ENCODE data around the gene SEMA6D. TPM values are rescaled to one million over a fixed set of nuclear protein-coding genes. Genes with fewer than 3 reads are reported as not detected.
A peak's percentile ranks its signal among the peaks of the same experiment; 100 is the strongest.

Gene SEMA6D
- total RNA-seq, 2 donors from 2014 or later = not detected

DNA sequence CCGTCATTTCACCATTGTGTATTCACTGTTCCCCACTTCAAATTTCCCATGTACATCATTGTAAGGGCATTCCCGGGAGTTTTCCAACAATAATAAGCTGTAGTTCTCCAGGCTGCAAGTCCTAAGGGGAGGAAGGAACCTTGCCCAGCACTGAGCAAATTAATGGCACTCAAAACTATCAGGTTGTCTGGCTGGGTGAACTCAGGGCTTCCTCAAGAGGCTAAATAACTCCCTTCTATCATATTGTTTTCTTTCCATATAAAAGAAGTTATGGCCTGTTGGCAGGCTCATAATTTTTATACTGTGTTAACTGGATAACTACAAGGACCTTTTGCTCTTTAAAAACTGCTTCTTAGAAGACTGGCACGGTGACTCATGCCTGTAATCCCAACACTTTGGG is 71.4 kb downstream of the SEMA6D start:
- Mint-ChIP-seq H3K4me1 (ENCODE audit: low read depth) (no peaks in the 10 kb centered on the region), H3K27me3 (ENCODE audit: low read depth) (no peaks in the 10 kb centered on the region), H3K9me3 (peaks cover 0 to 2% of the 10 kb centered on the region in 2 donors), H3K27ac (no peak overlapping the region), H3K36me3 (ENCODE audit: insufficient read depth in 2 of 2) (no peaks in the 10 kb centered on the region), H3K4me3 (no peak overlapping the region)
- no peak for ATAC-seq (replicated peaks in 1 of 2)
- DNase-seq = no peak

- H3K4me3 Mint-ChIP-seq = no peak overlapping the region
- H3K4me1 Mint-ChIP-seq (ENCODE audit: low read depth) = no peaks in the 10 kb centered on the region
- no peak for DNase-seq
- no peak overlapping the region for H3K27ac Mint-ChIP-seq
- H3K9me3 Mint-ChIP-seq = peaks cover 0 to 2% of the 10 kb centered on the region in 2 donors
- no peak for ATAC-seq (replicated peaks in 1 of 2)
- H3K36me3 Mint-ChIP-seq (ENCODE audit: insufficient read depth in 2 of 2) = no peaks in the 10 kb centered on the region
- no peaks in the 10 kb centered on the region for H3K27me3 Mint-ChIP-seq (ENCODE audit: low read depth)
These were observed 73.9 kb downstream of the SEMA6D start for GRCh38 chr15:47791161-47791560.

GRCh38 chr15:47792231-47792630 is 74.9 kb downstream of the SEMA6D start:
- Mint-ChIP-seq H3K4me1 (ENCODE audit: low read depth) (no peaks in the 10 kb centered on the region), H3K27ac (no peak overlapping the region), H3K36me3 (ENCODE audit: insufficient read depth in 2 of 2) (no peaks in the 10 kb centered on the region), H3K4me3 (no peak overlapping the region), H3K9me3 (peaks cover 0 to 2% of the 10 kb centered on the region in 2 donors), H3K27me3 (ENCODE audit: low read depth) (no peaks in the 10 kb centered on the region)
- DNase-seq = no peak
- ATAC-seq (replicated peaks in 1 of 2) = no peak

DNA sequence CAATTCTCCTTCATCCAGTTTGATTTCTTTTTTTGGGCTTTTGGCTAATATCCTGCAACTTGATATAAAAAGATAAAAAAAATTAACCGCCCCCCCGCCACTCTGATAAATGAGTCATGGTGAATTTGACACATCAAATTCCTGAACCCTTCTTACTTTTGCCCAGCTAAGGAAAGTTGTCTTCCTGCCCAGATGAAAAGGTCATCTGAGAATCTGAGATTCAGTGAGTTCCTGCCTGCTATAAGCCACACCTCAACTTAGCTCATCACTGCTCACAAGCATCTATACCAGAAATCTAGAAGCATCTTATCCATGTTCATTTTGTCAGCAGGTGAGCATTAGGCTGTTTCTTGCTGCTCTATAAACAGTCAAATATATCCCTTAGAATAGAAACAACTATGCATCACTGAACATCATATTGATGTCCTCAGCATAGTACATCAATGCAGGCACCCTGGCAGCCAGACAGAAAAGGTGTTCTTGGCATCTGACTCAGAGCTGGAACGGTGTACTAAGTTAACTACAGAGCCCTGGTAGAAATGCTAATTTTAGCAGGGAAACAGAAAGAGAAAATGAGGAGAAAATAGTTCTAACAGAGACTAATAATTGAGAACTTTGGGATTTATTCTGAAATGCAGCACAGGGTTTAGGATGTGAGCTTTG is 77.1 kb downstream of the SEMA6D start:
- Mint-ChIP-seq H3K27me3 (ENCODE audit: low read depth) (no peaks in the 10 kb centered on the region), H3K4me3 (no peak overlapping the region), H3K36me3 (ENCODE audit: insufficient read depth in 2 of 2) (no peaks in the 10 kb centered on the region), H3K27ac (no peak overlapping the region), H3K4me1 (ENCODE audit: low read depth) (no peaks in the 10 kb centered on the region), H3K9me3 (peaks cover 0 to 2% of the 10 kb centered on the region in 2 donors)
- ATAC-seq (replicated peaks in 1 of 2) = no peak
- DNase-seq = no peak

- DNase-seq = no peak
- no peaks in the 10 kb centered on the region for H3K36me3 Mint-ChIP-seq (ENCODE audit: insufficient read depth in 2 of 2)
- no peaks in the 10 kb centered on the region for H3K27me3 Mint-ChIP-seq (ENCODE audit: low read depth)
- no peak for ATAC-seq (replicated peaks in 1 of 2)
- H3K4me3 Mint-ChIP-seq = no peak overlapping the region
- H3K4me1 Mint-ChIP-seq (ENCODE audit: low read depth) = no peaks in the 10 kb centered on the region
- H3K9me3 Mint-ChIP-seq = peaks cover 2 to 3% of the 10 kb centered on the region in 2 donors
- H3K27ac Mint-ChIP-seq = no peak overlapping the region
These were observed 78.6 kb downstream of the SEMA6D start for GRCh38 chr15:47795864-47796263.

- ATAC-seq (replicated peaks in 1 of 2) (no peak), DNase-seq (no peak)
- Mint-ChIP-seq H3K27ac (no peak overlapping the region), H3K27me3 (ENCODE audit: low read depth) (no peaks in the 10 kb centered on the region), H3K9me3 (peaks cover 3% of the 10 kb centered on the region in 2 donors), H3K36me3 (ENCODE audit: insufficient read depth in 2 of 2) (no peaks in the 10 kb centered on the region), H3K4me3 (no peak overlapping the region), H3K4me1 (ENCODE audit: low read depth) (no peaks in the 10 kb centered on the region)
These were observed 79.0 kb downstream of the SEMA6D start for GRCh38 chr15:47796339-47796738.

- no peaks in the 10 kb centered on the region for H3K4me1 Mint-ChIP-seq (ENCODE audit: low read depth)
- H3K4me3 Mint-ChIP-seq = no peak overlapping the region
- ATAC-seq (replicated peaks in 1 of 2) (no peak), DNase-seq (no peak)
- no peak overlapping the region for H3K27ac Mint-ChIP-seq
- H3K27me3 Mint-ChIP-seq (ENCODE audit: low read depth) = no peaks in the 10 kb centered on the region
- peaks cover 3% of the 10 kb centered on the region in 2 donors for H3K9me3 Mint-ChIP-seq
- no peaks in the 10 kb centered on the region for H3K36me3 Mint-ChIP-seq (ENCODE audit: insufficient read depth in 2 of 2)
These were observed 79.5 kb downstream of the SEMA6D start for GRCh38 chr15:47796830-47797229.

DNA sequence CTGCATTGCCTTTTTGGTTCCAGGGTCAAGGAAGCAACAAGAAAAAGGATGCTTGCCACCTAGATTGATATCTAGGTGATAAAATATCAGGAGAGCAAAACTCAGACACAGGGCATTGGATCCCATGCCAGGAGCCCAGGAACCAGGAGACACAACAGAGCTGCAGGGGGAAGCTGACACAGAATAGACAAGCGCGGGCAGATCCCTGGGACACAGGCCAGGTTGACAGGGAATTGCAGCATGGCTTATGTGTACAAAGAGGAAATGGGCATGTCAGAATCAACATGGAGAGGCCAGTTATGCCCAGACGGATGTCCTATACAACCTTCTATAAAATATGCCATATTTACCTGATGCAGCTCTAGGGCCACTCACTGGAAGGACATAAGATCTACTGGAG is 84.2 kb downstream of the SEMA6D start:
- Mint-ChIP-seq H3K27me3 (ENCODE audit: low read depth) (peaks cover 5% of the 10 kb centered on the region), H3K27ac (no peak overlapping the region), H3K4me3 (no peak overlapping the region), H3K4me1 (ENCODE audit: low read depth) (no peaks in the 10 kb centered on the region), H3K9me3 (peaks cover 1 to 3% of the 10 kb centered on the region in 2 donors), H3K36me3 (ENCODE audit: insufficient read depth in 2 of 2) (no peaks in the 10 kb centered on the region)
- DNase-seq (no peak), ATAC-seq (replicated peaks in 1 of 2) (no peak)

GRCh38 chr15:47802216-47802615 is 84.9 kb downstream of the SEMA6D start:
- Mint-ChIP-seq H3K9me3 (peaks cover 1 to 3% of the 10 kb centered on the region in 2 donors), H3K4me1 (ENCODE audit: low read depth) (no peaks in the 10 kb centered on the region), H3K27ac (no peak overlapping the region), H3K4me3 (no peak overlapping the region), H3K27me3 (ENCODE audit: low read depth) (peaks cover 5% of the 10 kb centered on the region), H3K36me3 (ENCODE audit: insufficient read depth in 2 of 2) (no peaks in the 10 kb centered on the region)
- DNase-seq (no peak), ATAC-seq (replicated peaks in 1 of 2) (no peak)

- peaks cover 5% of the 10 kb centered on the region for H3K27me3 Mint-ChIP-seq (ENCODE audit: low read depth)
- no peaks in the 10 kb centered on the region for H3K4me1 Mint-ChIP-seq (ENCODE audit: low read depth)
- DNase-seq (no peak), ATAC-seq (replicated peaks in 1 of 2) (no peak)
- H3K4me3 Mint-ChIP-seq = no peak overlapping the region
- peaks cover 1 to 3% of the 10 kb centered on the region in 2 donors for H3K9me3 Mint-ChIP-seq
- H3K27ac Mint-ChIP-seq = no peak overlapping the region
- H3K36me3 Mint-ChIP-seq (ENCODE audit: insufficient read depth in 2 of 2) = no peaks in the 10 kb centered on the region
These were observed 86.5 kb downstream of the SEMA6D start for GRCh38 chr15:47803767-47804166.

- DNase-seq (no peak), ATAC-seq (replicated peaks in 1 of 2) (no peak)
- no peak overlapping the region for H3K4me3 Mint-ChIP-seq
- peaks cover 5% of the 10 kb centered on the region for H3K27me3 Mint-ChIP-seq (ENCODE audit: low read depth)
- H3K9me3 Mint-ChIP-seq = peaks cover 1 to 3% of the 10 kb centered on the region in 2 donors
- H3K27ac Mint-ChIP-seq = no peak overlapping the region
- H3K4me1 Mint-ChIP-seq (ENCODE audit: low read depth) = no peaks in the 10 kb centered on the region
- no peaks in the 10 kb centered on the region for H3K36me3 Mint-ChIP-seq (ENCODE audit: insufficient read depth in 2 of 2)
These were observed 87.4 kb downstream of the SEMA6D start for GRCh38 chr15:47804733-47805132.

DNA sequence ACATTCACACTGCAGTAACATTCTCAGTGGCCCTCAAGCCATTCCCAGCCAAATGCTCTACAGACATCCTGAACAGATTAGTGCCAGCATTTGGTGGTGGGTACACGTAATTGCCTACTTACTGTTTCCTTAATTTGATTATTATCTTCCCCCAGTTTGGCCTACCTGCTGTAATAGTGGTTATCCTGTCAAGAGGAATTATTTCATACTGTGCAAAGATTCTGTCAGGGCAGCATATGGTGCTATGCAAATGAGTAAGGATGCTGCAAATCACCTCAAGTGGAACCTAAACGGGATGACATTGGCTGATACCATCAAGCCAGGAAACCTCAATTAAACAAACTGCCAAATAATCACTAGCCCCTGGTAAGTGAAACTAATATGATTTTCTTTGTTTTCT is 88.7 kb downstream of the SEMA6D start:
- no peak overlapping the region for H3K4me3 Mint-ChIP-seq
- no peak for ATAC-seq (replicated peaks in 1 of 2)

DNA sequence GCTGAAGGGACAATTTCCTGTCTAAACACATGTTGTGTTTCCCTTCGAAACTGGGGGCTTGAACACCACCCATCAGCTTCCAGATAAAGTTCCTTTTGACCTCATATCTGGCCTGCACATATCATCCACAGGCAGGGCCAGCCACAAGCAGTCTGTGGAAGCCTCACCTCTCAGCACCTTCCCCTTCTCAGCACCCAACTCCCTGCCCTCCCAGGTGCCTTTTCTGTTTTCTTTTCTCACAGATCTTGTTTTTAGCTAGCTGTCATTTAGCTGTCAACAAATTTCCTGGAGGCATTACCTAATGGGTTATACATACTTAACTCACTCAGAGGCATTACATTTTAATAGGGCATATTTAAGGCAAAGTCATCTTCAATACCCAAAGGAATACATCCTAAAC is 93.9 kb downstream of the SEMA6D start:
- DNase-seq = no peak
- Mint-ChIP-seq H3K36me3 (ENCODE audit: insufficient read depth in 2 of 2) (no peaks in the 10 kb centered on the region), H3K9me3 (no peaks in the 10 kb centered on the region), H3K27ac (no peak overlapping the region), H3K4me3 (no peak overlapping the region), H3K4me1 (ENCODE audit: low read depth) (peaks cover 18% of the 10 kb centered on the region), H3K27me3 (ENCODE audit: low read depth) (peaks cover 13% of the 10 kb centered on the region)
- no peak for ATAC-seq (replicated peaks in 1 of 2)

More for the DNA sequence above, 88.7 kb downstream of the SEMA6D start:
- H3K36me3 Mint-ChIP-seq (ENCODE audit: insufficient read depth in 2 of 2) = no peaks in the 10 kb centered on the region
- no peaks in the 10 kb centered on the region for H3K4me1 Mint-ChIP-seq (ENCODE audit: low read depth)
- H3K27me3 Mint-ChIP-seq (ENCODE audit: low read depth) = peaks cover 8% of the 10 kb centered on the region
- DNase-seq = no peak
- H3K9me3 Mint-ChIP-seq = no peaks in the 10 kb centered on the region
- no peak overlapping the region for H3K27ac Mint-ChIP-seq

GRCh38 chr15:47812470-47812999 is 95.2 kb downstream of the SEMA6D start:
- Mint-ChIP-seq H3K27me3 (ENCODE audit: low read depth) (peaks cover 13% of the 10 kb centered on the region), H3K9me3 (no peaks in the 10 kb centered on the region), H3K4me3 (no peak overlapping the region), H3K4me1 (ENCODE audit: low read depth) (peaks cover 18% of the 10 kb centered on the region), H3K27ac (no peak overlapping the region), H3K36me3 (ENCODE audit: insufficient read depth in 2 of 2) (no peaks in the 10 kb centered on the region)
- ATAC-seq (replicated peaks in 1 of 2) = peak in 1 of 2 donors; percentile 22
- DNase-seq = peak in 1 of 2 donors; percentile 7
